Mammary epithelial cell (primary cell): Measurements from ENCODE around the gene ACSM5.

Source experiments
- CTCF ChIP-seq, 2 donors: IDR thresholded peaks in 1 of 2; conservative IDR thresholded peaks in 1 of 2; 2 replicates each; pipeline ENCODE4 v1.5.1; 2011 to 2012; ENCODE audit warnings: inconsistent platforms in 2 of 2, low read length in 2 of 2, mild to moderate bottlenecking in 2 of 2, control low read depth in 1 of 2, low read depth in 1 of 2; ENCODE audit not compliant: insufficient read depth in 1 of 2; ENCODE audit errors: extremely low read depth in 1 of 2
- EZH2 ChIP-seq: IDR thresholded peaks from 2 replicates; pipeline ENCODE4 v1.6.1; 2012; ENCODE audit warnings: low read length, inconsistent platforms, borderline replicate concordance

- no peak for TF ChIP-seq CTCF (conservative IDR thresholded peaks at IDR 0.05 in 1 of 2, IDR thresholded peaks at IDR 0.05 in 1 of 2; ENCODE audit: extremely low read depth in 1 of 2, insufficient read depth in 1 of 2, low read depth in 1 of 2, low read length in 2 of 2)
- no peak for TF ChIP-seq EZH2
Observed at GRCh38 chr16:20430948-20431347, 21.6 kb downstream of the ACSM5 start.
